Measurements from ENCODE around the gene NPR1. TPM values are rescaled to one million over a fixed set of nuclear protein-coding genes. Genes with fewer than 3 reads are reported as not detected.
"Not testable (repeated sequence)": the region's sequence is repeated elsewhere in the genome, so short reads cannot be mapped to it uniquely, and the experiment has no call there.

NPR1 gene
- total RNA-seq, result 8.8 TPM

DNA sequence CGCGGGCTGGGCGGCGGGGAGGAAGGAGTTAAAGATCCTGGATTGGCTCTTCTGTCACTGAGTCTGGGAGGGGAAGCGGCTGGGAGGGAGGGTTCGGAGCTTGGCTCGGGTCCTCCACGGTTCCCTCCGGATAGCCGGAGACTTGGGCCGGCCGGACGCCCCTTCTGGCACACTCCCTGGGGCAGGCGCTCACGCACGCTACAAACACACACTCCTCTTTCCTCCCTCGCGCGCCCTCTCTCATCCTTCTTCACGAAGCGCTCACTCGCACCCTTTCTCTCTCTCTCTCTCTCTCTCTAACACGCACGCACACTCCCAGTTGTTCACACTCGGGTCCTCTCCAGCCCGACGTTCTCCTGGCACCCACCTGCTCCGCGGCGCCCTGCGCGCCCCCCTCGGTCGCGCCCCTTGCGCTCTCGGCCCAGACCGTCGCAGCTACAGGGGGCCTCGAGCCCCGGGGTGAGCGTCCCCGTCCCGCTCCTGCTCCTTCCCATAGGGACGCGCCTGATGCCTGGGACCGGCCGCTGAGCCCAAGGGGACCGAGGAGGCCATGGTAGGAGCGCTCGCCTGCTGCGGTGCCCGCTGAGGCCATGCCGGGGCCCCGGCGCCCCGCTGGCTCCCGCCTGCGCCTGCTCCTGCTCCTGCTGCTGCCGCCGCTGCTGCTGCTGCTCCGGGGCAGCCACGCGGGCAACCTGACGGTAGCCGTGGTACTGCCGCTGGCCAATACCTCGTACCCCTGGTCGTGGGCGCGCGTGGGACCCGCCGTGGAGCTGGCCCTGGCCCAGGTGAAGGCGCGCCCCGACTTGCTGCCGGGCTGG, at the start of gene NPR1:
TSS of gene NPR1 (plus strand) at position 170 of the 818 bp plus-strand sequence. CDS start at position 591, 421 bp downstream.
- DNase-seq (ENCODE audit: low spot score), result peak; percentile 20

DNA sequence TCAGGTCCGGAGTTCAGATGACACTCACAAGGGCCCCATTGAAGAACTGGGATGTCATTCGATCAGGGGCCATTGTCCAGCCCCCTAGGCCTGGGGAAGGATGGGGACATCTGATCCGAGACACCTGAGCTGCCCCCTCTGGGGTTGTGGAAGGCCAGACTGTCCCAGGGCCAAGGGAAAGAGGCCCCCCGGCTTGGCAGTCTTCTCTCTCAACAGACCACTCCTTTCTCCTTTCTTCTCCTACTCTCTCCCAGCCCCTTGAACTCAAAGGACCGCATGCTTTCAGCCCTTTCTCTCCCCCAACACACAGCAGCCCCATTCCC, 49.2 kb upstream of the NPR1 start:
- no peak for DNase-seq (ENCODE audit: low spot score)

DNA sequence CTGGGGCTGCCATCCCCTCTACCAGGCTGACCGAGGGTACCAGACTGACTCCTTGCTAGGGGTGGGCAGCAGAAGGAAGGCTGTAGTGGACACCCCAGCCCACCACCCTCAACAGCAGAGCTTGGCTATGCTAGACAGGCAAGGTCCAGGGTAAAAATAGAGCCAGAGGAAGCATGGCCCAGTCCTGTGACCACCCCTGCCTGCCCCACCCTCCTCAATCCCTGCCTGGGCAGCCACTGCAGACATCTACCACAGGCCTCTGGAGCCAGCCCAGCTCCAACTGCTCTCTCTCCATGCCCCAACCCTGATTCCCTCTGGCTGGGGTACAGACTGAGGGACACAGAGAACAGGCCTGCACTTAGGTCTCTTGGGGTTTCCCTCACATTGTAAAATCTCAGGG, 48.5 kb upstream of the NPR1 start:
- DNase-seq (ENCODE audit: low spot score), result no peak

DNA sequence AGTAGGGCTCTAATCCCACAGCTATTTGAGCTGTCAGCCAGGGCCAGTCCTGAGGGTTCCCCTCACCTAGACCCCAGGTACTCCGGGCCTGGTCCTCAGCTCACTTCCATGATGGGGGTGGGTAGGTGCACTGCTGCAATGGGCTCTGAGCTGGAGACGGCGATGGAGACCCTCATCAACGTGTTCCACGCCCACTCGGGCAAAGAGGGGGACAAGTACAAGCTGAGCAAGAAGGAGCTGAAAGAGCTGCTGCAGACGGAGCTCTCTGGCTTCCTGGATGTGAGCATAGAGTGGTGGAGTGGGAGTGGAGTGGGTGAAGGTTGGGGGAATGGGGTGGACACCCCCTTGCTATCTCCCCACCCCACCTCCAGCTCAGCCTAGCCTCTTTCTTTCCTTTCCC, 48.1 kb upstream of the NPR1 start:
- no peak for DNase-seq (ENCODE audit: low spot score)

DNA sequence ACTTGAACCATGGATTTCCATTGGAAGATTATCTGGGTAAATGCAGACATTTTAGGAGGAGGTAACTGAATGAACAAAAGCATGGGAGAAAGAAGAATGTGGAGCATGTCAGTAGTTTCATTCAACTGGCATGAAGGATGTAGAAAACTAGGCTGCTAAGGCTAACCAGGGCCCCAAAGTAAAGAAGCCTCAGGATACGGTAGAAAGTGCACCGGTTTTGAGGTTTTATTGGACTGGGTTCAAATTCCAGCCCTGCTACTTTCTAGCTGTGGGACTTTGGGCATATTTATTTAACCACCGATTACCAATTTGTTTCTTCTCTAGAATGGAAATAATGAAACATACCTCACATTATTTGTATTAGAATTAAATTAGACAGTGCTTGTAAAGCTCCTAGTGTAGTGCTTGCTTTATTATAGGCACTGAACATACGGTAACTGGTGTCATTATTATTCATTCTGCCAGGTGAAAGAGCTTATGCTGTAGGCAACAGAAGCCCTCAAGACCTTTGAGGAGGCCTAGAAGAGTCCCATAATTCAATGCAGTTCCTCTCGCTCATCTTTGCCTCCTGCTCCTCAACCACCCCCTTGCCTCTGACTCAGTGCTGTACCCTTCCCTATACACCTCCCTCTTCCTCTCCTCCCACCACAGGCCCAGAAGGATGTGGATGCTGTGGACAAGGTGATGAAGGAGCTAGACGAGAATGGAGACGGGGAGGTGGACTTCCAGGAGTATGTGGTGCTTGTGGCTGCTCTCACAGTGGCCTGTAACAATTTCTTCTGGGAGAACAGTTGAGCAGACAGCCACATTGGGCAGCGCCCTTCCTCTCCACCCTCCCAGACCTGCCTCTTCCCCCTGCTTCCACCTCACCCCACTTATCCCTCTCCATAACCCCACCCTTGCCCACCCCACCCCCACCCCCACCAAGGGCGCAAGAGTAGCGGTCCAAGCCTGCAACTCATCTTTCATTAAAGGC, 47.2 kb upstream of the NPR1 start:
- DNase-seq (ENCODE audit: low spot score), result no peak

DNA sequence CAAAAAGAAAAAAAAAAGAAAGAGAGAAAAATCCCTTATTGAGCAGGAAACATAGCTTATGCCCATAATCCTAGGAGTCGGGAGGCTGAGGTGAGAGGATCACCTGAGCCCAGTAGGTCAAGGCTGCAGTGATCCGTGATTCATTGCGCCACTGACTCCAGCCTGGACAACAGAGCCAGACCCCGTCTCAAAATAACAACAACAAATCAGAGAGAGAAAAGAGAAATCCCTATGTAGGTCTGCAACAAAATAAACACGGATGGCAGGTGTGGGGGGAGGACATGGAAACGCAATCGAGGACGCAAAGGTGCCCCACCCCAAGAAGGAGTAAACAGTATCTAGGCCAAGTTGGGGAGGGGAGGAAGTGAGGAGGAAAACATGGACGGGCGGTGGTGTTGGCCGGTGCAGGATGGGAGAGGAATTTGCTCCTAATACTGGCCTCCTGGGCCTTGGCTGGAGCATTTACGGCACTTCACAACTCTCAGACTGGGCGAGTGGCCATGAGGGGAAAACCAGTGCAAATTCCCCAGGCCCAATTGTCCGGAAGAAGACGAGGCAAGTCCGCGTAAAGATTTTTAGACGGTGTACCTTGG, 45.2 kb upstream of the NPR1 start:
- DNase-seq (ENCODE audit: low spot score), result no peak

DNA sequence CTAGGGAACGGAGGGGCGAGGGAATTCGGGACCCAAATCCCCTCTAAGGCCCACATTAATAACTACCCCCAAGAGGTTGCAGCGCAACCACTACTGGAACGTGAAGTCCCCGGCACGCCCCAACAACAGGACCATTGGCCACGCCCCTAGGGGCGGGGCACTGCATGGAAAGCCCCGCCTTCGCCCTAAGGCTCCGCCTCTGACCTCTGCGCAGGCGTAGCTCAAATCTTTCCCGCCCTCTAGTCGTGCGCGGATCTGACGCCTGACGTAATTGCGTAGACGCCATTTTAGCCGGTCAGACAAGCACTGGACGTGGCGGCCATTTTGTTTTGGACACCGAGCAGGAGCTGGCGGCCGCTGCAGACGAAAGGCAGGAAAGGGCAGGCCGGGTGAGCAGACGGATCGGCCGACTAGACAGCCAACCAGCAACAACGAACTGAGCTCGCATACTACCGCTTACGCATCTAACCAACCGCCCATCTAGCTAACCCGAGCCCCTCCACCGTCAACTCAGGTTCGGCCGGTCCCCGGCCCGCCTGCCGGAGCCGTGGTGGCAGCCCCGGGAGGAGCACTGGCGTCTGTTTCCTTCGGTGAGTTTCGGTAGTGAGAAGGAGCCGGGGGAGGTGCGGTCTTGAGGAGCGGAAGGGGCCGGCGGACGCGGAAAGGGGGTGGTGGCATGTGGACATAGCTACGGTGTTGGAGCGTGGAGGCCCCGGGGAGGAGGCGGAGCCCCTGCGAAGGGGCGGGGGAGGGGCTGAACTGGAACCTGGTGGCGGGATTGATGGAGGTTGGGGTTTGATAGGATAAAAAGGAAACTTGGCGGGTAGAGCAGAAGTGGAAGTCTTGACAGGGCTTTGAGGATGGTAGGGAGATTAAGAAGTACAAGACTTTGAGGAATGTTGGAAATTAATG, 44.5 kb upstream of the NPR1 start, which contains the start of gene CHTOP:
TSS of gene CHTOP (plus strand) at position 313 of the 912 bp plus-strand sequence. CDS start 2,523 bp downstream, outside the sequence.
- peak; percentile 98 for DNase-seq (ENCODE audit: low spot score)

DNA sequence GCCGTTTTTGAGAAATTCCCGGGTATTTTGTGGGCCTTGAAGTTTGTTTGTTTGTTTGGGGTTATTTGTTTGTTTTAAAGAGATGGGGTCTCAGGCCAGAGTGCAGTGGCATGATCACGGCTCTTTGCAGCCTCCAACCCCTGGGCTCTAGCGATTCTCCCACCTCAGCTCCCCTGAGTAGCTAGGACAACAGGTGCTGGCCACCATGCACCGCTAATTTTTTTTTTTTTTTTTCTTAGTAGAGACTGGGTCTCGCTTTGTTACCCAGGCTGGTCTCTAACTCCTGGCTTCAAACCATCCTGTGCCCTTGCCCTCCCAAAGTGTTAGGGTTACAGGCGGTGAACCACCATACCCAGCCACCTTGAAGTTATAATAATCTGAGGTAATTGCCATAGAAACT, 42.6 kb upstream of the NPR1 start:
- DNase-seq (ENCODE audit: low spot score), result no peak

DNA sequence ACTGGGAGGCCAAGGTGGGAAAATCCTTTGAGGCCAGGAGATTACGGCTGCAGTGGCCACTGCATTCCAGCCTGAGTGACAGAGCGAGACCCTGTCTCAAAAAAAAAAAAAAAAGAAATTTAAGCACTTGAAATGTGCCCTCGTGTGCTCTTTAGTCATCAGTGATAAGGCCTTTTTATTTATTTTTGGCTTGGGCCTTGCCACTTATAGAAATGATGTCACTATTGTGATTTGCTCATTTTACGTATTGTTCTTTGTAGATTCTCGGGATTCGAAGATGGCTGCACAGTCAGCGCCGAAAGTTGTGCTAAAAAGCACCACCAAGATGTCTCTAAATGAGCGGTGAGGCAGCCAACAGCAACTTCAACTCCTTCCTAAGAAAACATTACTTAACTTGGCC, 42.2 kb upstream of the NPR1 start:
- no peak for DNase-seq (ENCODE audit: low spot score)

DNA sequence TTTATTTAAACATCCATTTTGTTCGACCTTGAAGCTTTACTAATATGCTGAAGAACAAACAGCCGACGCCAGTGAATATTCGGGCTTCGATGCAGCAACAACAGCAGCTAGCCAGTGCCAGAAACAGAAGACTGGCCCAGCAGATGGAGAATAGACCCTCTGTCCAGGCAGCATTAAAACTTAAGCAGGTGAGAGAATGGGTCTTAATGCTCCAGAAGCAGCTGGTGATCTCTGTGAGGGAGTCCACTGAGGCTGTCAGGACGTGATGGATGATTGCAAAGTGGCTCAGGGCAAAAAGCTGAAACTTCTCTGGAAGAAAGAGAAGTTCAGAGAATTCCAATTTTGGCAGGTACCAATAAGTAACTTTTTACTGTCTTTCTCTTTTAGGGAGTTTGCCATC, 40.2 kb upstream of the NPR1 start:
- no peak for DNase-seq (ENCODE audit: low spot score)

DNA sequence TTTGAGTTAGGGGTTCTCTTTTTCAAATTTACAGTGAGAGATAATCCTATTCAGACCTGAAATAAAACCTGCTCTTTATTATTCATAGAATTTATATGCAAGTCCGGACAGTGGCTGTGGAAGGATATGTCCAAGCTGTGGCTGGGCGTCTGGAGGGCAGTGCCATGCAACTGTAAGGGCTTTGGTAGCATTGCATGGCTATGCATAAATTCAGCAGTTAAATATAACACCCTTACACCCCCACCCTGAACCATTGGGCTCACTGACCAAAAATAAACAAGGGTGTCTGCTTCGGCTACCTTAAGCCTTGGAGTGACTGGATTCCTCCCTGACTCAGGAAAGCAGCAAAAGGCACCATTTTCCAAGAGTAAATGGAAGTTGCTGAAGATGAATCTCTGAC, 39.2 kb upstream of the NPR1 start:
- no peak for DNase-seq (ENCODE audit: low spot score)

DNA sequence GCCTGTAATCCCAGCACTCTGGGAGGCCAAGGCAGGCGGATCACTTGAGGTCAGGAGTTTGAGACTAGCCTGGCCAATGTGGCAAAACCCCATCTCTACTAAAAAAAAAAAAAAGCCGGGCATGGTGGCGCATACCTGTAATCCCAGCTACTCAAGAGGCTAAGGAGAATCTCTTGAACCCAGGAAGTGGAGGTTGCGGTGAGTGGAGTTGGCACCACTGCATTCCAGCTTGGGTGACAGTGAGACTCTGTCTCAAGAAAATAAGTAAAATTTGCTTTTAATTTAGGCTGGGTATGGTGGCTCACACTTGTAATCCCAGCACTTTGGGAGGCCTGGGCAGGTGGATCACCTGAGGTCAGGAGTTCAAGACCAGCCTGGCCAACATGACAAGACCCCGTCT, 38.3 kb upstream of the NPR1 start:
- not testable (repeated sequence) for DNase-seq (ENCODE audit: low spot score)

DNA sequence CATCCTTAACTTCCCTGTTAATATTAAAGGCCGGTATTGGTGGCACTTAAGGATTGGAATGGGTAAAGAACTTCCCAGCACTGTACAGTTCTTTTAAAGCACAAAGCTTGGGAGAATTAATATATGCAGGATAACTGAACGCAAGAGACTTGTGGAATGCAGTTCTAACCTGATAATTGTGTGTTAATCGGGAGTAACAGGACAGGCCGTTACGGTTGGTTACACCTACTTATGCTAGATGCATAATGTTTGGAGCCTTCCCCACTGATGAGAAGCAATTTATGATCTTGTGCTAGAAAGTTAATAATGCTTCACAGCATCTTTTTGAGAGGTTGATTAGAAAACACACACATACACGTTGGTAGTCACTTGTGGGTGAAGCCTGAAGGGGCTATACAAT, 37.6 kb upstream of the NPR1 start:
- DNase-seq (ENCODE audit: low spot score), result no peak

DNA sequence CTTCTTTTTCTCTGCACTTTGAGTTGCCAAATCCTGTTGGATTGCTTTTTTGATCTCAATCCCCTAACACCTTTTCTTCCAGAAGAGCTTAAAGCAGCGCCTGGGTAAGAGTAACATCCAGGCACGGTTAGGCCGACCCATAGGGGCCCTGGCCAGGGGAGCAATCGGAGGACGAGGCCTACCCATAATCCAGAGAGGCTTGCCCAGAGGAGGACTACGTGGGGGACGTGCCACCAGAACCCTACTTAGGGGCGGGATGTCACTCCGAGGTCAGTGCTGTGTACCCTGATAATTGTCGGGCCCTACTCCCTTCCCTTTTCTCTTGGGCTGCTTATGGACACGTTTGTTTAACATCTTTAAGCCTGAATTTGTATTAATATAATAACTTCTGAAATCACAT, 36.3 kb upstream of the NPR1 start:
- DNase-seq (ENCODE audit: low spot score), result no peak

DNA sequence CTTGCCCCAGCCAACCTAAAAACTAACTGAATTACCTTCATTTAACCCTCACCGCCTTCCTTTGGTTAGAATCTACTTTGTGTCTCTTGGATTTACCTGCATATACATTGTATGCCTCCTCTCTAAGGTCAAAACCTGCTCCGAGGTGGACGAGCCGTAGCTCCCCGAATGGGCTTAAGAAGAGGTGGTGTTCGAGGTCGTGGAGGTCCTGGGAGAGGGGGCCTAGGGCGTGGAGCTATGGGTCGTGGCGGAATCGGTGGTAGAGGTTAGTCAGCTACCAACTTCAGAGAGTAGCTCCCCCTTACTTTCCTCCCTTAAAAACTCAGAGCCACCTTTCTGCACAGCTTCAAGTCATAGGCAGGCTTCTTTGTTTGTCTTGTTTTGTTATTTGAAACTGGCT, 35.4 kb upstream of the NPR1 start:
- no peak for DNase-seq (ENCODE audit: low spot score)

DNA sequence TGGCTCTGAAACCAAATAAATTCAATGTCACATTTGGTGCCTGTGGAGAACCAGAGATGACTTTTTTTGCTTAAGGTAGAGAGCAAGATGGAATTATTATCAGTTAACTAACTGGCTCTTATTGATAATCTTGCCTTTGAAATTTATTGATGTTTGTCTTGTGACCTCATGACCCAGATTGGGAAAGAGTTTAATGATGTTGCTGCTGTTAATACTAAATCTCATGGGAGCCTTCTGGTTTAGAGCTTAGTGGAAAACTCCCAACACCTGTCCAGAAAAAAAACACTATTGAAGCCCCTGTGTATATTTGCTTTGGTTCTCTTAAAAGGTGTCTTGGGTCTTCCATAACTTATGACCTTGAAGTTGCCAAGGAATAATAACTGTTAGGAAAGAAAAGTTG, 34.7 kb upstream of the NPR1 start:
- no peak for DNase-seq (ENCODE audit: low spot score)

DNA sequence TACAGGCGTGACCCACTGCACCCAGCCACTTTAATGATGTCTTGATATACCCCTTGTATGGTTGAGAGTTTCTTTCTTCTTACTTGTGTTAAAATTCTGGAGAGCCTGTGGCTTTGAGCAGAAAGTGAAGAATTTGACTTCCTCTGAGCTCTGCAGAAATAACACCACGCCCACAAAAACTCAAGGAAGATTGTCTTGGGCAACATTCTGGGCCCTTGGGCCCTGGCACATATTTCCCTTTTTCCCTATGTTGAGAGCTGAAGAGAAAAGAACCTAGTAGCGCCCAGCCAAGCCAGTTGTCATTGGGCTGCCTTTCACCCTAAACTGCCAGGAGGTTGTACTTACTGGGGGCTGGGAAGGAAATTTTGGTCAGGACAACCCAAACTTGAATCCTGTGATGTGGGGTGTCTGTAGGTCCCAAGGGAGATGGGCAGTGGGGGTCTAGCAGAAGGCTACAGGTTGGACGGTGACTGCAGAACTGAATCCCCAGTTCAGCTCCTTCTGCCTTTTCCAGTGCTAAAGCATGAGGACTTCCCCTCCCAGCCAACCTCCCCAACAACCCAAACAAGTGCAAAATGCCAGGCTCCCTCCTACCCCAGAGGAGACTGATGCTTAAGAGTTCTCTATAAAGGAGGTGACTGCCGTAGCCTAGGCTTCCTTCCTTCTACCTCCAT, 31.7 kb upstream of the NPR1 start:
- DNase-seq (ENCODE audit: low spot score), result no peak

DNA sequence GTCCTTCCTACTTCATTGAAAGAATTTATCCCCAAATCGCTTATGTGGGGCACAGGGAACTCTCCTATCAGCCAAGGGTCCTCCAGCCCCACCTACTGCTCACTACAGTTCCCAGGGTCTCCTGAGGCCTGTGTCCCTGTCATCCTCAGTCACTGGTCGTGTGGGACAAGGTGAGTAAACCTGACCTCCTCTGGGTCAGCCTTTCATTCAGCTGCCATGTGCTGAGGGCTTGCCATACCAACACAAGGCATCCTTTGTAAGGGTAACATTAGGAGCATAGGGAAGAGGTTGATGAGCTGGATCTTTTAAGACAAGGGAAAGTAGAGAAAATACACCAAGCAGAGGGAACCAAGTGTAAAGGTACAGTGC, 31.2 kb upstream of the NPR1 start:
- no peak for DNase-seq (ENCODE audit: low spot score)

DNA sequence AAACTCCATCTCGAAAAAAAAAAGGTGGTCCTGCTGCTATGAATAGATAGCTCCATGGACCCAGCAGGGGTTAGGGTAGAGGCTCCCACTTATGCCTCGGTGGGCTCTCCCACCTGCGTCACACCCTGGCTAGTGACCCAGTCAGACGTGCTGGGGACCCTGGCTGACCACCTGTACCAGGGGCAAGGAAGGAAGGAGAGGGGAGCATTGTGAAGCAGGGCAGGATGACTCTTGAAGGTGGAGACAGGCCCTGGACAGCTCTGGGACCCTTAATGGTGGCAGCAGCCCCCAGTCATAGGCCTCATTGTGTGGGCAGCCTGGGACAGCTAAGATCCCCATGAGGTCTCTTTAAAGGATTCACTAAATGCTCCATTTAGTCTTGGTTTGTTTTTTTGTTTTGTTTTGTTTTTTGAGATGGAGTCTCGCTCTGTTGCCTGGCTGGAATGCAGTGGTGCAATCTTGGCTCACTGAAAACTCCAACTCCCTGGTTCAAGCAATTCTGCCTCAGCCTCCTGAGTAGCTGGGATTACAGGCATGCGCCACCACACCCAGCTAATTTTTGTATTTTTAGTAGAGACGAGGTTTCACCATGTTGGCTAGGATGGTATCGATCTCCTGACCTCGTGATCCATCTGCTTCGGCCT, 30.4 kb upstream of the NPR1 start:
- DNase-seq (ENCODE audit: low spot score), result no peak

DNA sequence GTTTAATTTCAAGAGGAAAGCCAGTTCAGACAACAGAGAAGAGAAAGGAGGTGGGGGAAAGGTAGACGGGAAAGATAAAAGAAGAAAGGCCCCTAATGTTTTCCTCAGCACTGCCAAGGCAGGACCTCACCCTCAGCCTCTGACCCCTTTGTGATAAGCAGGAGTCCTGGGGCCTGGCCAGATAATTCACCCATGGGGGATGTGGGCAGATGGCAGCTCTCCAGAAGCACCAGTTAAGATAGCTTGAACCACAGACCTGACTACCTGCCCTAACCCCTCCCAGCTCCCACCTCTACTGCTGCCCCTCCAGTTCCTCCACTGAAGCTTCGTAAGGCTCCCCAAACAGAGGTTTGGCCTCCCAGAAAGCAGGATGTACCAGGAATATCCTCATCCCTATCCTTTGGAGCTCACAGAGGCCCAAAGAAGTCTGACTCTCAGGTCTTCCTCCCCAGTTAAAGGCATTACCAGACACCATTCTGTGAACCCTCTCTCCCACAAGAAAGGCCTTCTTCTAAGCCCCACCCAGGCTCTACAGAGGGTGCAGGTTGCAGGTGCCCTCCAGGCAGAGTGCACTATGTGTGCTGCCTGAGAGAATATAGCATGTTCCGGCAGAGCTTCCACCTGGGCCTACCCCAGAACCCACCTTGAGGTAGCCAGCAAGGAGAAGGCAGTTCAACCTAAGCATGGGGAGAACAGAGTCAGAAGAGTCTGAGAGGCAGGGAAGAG, 29.2 kb upstream of the NPR1 start:
- DNase-seq (ENCODE audit: low spot score), result no peak
